Psoas muscle (tissue), 8 donors: ENCODE results near the gene TOMM7. TPM values are rescaled to one million over a fixed set of nuclear protein-coding genes. Genes with fewer than 3 reads are reported as not detected.
A peak's percentile ranks its signal among the peaks of the same experiment; 100 is the strongest.

Source experiments
- ATAC-seq, 4 donors: fragments of 200-7000 bp; cut with Tn5 transposase; one replicate each; pipeline ENCODE4 v1.9.1; 2020; ENCODE audit warnings: moderate library complexity in 3 of 4, mild to moderate bottlenecking in 2 of 4
- DNase-seq, 2 donors: peaks; one replicate each; pipeline ENCODE4 v3.0.0-alpha.2; 2020
- H3K27ac ChIP-seq: fragments of 200-600 bp; one replicate; pipeline ENCODE4 v1.8.0; 2022
- H3K27me3 ChIP-seq, 3 donors: fragments of 200-600 bp in 1 of 3; one replicate each; pipeline versions ENCODE4 v1.6.1 to v1.8.0; 2013 to 2022; ENCODE audit warnings: low read length in 2 of 3, mild to moderate bottlenecking in 2 of 3, moderate library complexity in 1 of 3; ENCODE audit not compliant: insufficient read depth in 3 of 3
- H3K36me3 ChIP-seq, 2 donors: fragments of 200-600 bp in 1 of 2; one replicate each; pipeline versions ENCODE4 v1.6.1 to v1.8.0; 2013 to 2022; ENCODE audit warnings: low read depth in 1 of 2, mild to moderate bottlenecking in 1 of 2, moderate library complexity in 1 of 2; ENCODE audit not compliant: insufficient read depth in 1 of 2
- H3K4me1 ChIP-seq: fragments of 200-600 bp; one replicate; pipeline ENCODE4 v1.8.0; 2022
- H3K4me3 ChIP-seq: fragments of 200-600 bp; one replicate; pipeline ENCODE4 v1.8.0; 2022; ENCODE audit warnings: mild to moderate bottlenecking
- H3K9me3 ChIP-seq: fragments of 200-600 bp; one replicate; pipeline ENCODE4 v1.8.0; 2022
- WGBS, 3 donors: extraction: QIAGEN DNeasy Blood & Tissue Kit; methylation state at CpG; one replicate each; pipeline versions ENCODE4 v1.1.6 to v1.1.7; 2013; 5-methylcytosine and 5-hydroxymethylcytosine counted together
- intact Hi-C, 2 donors: fragments of 100-400 bp; cut with DNase I; formaldehyde crosslinking; loops; one replicate each; pipeline versions ENCODE4 v1.11.0 to v1.14.2; 2022
- polyA plus RNA-seq, 3 donors: library from polyadenylated mRNA; stranded (reverse); fragments of 200-250 nt; gene quantifications; one replicate each; pipeline ENCODE4 v1.2.3, GENCODE V29; 2013
- total RNA-seq, 4 donors: library from RNA; stranded (reverse); fragmentation: NEBNext Ultra II Directional in 2 of 4; extraction: Animal tissue kit (Norgen Biotek cat#: 25700) in 2 of 4; gene quantifications; one replicate each; pipeline versions ENCODE4 v1.2.1 to v1.2.4, GENCODE V29; 2021 to 2023
- TF ChIP-seq, protein P1 (sequence below): fragments of 200-600 bp; IDR thresholded peaks from one replicate; pipeline ENCODE4 v1.8.0; 2022; ENCODE audit warnings: antibody characterized with exemption
- donor health status: healthy with polysubstance abuse.
- donor health status: DM: no; HTN: no; CAD: no; lungs with moderate emphysema.
- donor health status: Bipolar disorder and iron deficiency.
- donor health status: healthy.
- donor health status: DM: yes; HTN: yes; CAD: no.
- donor health status: DM: no; HTN: no; CAD: no.
- donor health status: DM: no; HTN: no; CAD: no.
- donor health status: DM: yes; HTN: yes; CAD: no.

TOMM7 gene
- total and polyA plus RNA-seq, 7 donors = 401 to 791 (median 668) TPM

GRCh38 chr7:22856416-22856815 is 33.8 kb upstream of the TOMM7 start:
- H3K36me3 ChIP-seq = peaks cover 0 to 36% of the 10 kb centered on the region in 2 donors
- H3K4me1 ChIP-seq = peaks cover 31% of the 10 kb centered on the region
- DNase-seq = no peak
- TF ChIP-seq, protein P1, sequence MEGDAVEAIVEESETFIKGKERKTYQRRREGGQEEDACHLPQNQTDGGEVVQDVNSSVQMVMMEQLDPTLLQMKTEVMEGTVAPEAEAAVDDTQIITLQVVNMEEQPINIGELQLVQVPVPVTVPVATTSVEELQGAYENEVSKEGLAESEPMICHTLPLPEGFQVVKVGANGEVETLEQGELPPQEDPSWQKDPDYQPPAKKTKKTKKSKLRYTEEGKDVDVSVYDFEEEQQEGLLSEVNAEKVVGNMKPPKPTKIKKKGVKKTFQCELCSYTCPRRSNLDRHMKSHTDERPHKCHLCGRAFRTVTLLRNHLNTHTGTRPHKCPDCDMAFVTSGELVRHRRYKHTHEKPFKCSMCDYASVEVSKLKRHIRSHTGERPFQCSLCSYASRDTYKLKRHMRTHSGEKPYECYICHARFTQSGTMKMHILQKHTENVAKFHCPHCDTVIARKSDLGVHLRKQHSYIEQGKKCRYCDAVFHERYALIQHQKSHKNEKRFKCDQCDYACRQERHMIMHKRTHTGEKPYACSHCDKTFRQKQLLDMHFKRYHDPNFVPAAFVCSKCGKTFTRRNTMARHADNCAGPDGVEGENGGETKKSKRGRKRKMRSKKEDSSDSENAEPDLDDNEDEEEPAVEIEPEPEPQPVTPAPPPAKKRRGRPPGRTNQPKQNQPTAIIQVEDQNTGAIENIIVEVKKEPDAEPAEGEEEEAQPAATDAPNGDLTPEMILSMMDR = no peak
- no peaks in the 10 kb centered on the region for H3K9me3 ChIP-seq
- peak overlapping the region; percentile 78 for H3K4me3 ChIP-seq
- 40 to 58% (median 40%) methylated on average over 2 of the region's 2 CpGs for WGBS, 3 donors
- ATAC-seq = no peak
- intact Hi-C loops = loop anchor here (5.0 to 10.0 kb wide), 3 partner anchors 34 to 294 kb away; partner anchors contain the start of genes TOMM7 (in 2 of the 2) and HYCC1 (in 1 of the 2)
- no peaks in the 10 kb centered on the region for H3K27me3 ChIP-seq
- H3K27ac ChIP-seq = peak overlapping the region; percentile 97

GRCh38 chr7:22855049-22855392 is 32.4 kb upstream of the TOMM7 start:
- Histone ChIP-seq H3K9me3 (no peaks in the 10 kb centered on the region), H3K4me3 (peak overlapping the region; percentile 78), H3K4me1 (peaks cover 36% of the 10 kb centered on the region), H3K27ac (peak overlapping the region; percentile 97), H3K27me3 (no peaks in the 10 kb centered on the region), H3K36me3 (peaks cover 0 to 27% of the 10 kb centered on the region in 2 donors)
- TF ChIP-seq, protein P1 = no peak
- intact Hi-C loops = loop anchor here (5.0 to 10.0 kb wide), 3 partner anchors 33 to 293 kb away; partner anchors contain the start of genes TOMM7 (in 2 of the 2) and HYCC1 (in 1 of the 2)
- 23 to 28% (median 27%) methylated on average over 9 of the region's 9 CpGs for WGBS, 3 donors
- DNase-seq = no peak
- ATAC-seq = no peak

DNA sequence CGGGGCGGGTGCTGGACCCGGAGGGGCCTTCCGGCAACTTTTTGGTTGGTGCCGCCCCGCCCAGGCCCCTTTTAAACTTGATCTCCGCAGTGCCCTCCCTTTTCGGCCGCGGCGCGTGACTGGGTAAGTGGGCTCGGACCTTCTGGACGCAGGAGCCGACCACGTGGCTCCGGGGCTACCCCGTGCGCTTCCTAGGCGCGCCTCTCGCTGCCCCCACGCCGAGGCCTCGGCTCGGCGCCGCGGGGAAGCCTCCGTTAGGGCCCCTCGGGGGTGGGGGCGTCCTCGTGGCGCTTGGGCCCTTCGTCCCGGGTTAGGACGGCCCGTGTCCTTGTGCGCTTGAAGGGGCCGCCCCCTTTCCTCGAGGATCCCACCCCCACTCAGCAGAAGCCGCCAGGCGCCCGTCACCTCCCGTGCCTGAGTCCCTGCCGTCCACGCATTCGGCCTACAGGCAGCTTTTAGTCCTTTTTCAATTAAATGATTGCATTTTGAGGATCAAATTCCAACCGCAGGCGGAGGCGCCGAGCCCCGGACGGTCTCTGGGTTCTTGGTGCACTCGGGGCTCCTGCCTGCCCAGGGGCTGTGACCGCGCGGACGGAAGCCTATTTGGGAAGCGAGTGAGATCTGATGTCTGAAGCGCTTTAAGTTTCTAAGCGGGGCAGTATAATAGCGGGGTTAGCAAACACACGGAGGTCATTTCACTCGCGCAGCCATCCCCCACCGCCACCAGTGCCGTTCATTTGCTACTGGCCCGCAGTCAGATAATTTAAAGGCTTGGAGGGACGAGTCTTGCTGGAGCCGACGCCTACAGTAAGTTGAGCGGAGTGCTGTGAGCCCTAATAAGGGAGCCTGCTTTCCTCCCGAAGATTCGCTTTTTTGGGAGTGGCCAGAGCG is 31.8 kb upstream of the TOMM7 start:
- peaks cover 37% of the 10 kb centered on the region for H3K4me1 ChIP-seq

GRCh38 chr7:22853674-22854157 is 31.1 kb upstream of the TOMM7 start:
- TF ChIP-seq, protein P1 = no peak
- H3K27ac ChIP-seq = peak overlapping the region; percentile 97
- intact Hi-C loops = loop anchor here in 1 of 2 donors (5.0 to 10.0 kb wide), 2 partner anchors 126 to 161 kb away; partner anchors contain the start of genes HYCC1 and IL6
- WGBS, 3 donors = 11 to 14% (median 11%) methylated on average over 22 to 28 of the region's 28 CpGs
- peak in 2 of 4 donors; percentile 0 to 1 for ATAC-seq
- peaks cover 0 to 26% of the 10 kb centered on the region in 2 donors for H3K36me3 ChIP-seq
- DNase-seq = no peak
- H3K4me1 ChIP-seq = peaks cover 37% of the 10 kb centered on the region
- H3K27me3 ChIP-seq = no peaks in the 10 kb centered on the region
- peak overlapping the region; percentile 78 for H3K4me3 ChIP-seq
- no peaks in the 10 kb centered on the region for H3K9me3 ChIP-seq

More for the DNA sequence above, 31.8 kb upstream of the TOMM7 start:
- intact Hi-C loops = loop anchor here (5.0 to 10.0 kb wide), 4 partner anchors 32 to 292 kb away; partner anchors contain the start of genes TOMM7 (in 2 of the 2), HYCC1 (in 1 of the 2) and IL6 (in 1 of the 2)
- WGBS, 3 donors = 0 to 1% (median 1%) methylated on average over 64 to 76 of the region's 76 CpGs
- Histone ChIP-seq H3K27ac (peak overlapping the region; percentile 97), H3K9me3 (no peaks in the 10 kb centered on the region), H3K4me3 (peak overlapping the region; percentile 78), H3K27me3 (no peaks in the 10 kb centered on the region), H3K36me3 (peaks cover 0 to 27% of the 10 kb centered on the region in 2 donors)
- peak; percentile 76 to 84 (median 80) for ATAC-seq
- DNase-seq = peak; percentile 95
- TF ChIP-seq, protein P1 = peak; percentile 78
